ENCODE data around the gene CNTN5.
"Not testable (repeated sequence)": the region's sequence is repeated elsewhere in the genome, so short reads cannot be mapped to it uniquely, and the experiment has no call there.

The CNTN5 gene

GRCh38 chr11:99020352-99021225, at the start of gene CNTN5:
Gene CNTN5 (plus strand): TSS chr11:99020949.
- no peak for DNase-seq (ENCODE audit: low read depth)

GRCh38 chr11:98979205-98979604, 41.5 kb upstream of the CNTN5 start:
- DNase-seq (ENCODE audit: low read depth): no peak

GRCh38 chr11:99015634-99016454, 4.9 kb upstream of the CNTN5 start:
- DNase-seq (ENCODE audit: low read depth): no peak

GRCh38 chr11:99019696-99020095, 1.1 kb upstream of the CNTN5 start:
- no peak for DNase-seq (ENCODE audit: low read depth)

- no peak for DNase-seq (ENCODE audit: low read depth)
Observed at GRCh38 chr11:99037057-99037456, 16.3 kb downstream of the CNTN5 start.

- DNase-seq (ENCODE audit: low read depth): no peak
Observed at GRCh38 chr11:99063331-99063730, 42.6 kb downstream of the CNTN5 start.

- DNase-seq (ENCODE audit: low read depth): no peak
Observed at GRCh38 chr11:99065121-99065520, 44.4 kb downstream of the CNTN5 start.

- DNase-seq (ENCODE audit: low read depth): no peak
Observed at GRCh38 chr11:99066618-99067317, 46.0 kb downstream of the CNTN5 start.

- no peak for DNase-seq (ENCODE audit: low read depth)
Observed at GRCh38 chr11:99068832-99069231, 48.1 kb downstream of the CNTN5 start.

GRCh38 chr11:99069856-99070444, 49.2 kb downstream of the CNTN5 start:
- DNase-seq (ENCODE audit: low read depth): no peak

GRCh38 chr11:99079576-99079975, 58.8 kb downstream of the CNTN5 start:
- no peak for DNase-seq (ENCODE audit: low read depth)

- no peak for DNase-seq (ENCODE audit: low read depth)
Observed at GRCh38 chr11:99080154-99080553, 59.4 kb downstream of the CNTN5 start.

GRCh38 chr11:99098258-99098657, 77.5 kb downstream of the CNTN5 start:
- no peak for DNase-seq (ENCODE audit: low read depth)

GRCh38 chr11:99098751-99099150, 78.0 kb downstream of the CNTN5 start:
- DNase-seq (ENCODE audit: low read depth): no peak

- DNase-seq (ENCODE audit: low read depth): no peak
Observed at GRCh38 chr11:99117603-99118002, 96.9 kb downstream of the CNTN5 start.

GRCh38 chr11:99133862-99134261, 113.1 kb downstream of the CNTN5 start:
- DNase-seq (ENCODE audit: low read depth): not testable (repeated sequence)

GRCh38 chr11:99135508-99135907, 114.8 kb downstream of the CNTN5 start:
- DNase-seq (ENCODE audit: low read depth): no peak

GRCh38 chr11:99142237-99142636, 121.5 kb downstream of the CNTN5 start:
- DNase-seq (ENCODE audit: low read depth): no peak

- DNase-seq (ENCODE audit: low read depth): no peak
Observed at GRCh38 chr11:99148352-99148751, 127.6 kb downstream of the CNTN5 start.

- no peak for DNase-seq (ENCODE audit: low read depth)
Observed at GRCh38 chr11:99154277-99154676, 133.5 kb downstream of the CNTN5 start.

- no peak for DNase-seq (ENCODE audit: low read depth)
Observed at GRCh38 chr11:99160447-99160846, 139.7 kb downstream of the CNTN5 start.

- no peak for DNase-seq (ENCODE audit: low read depth)
Observed at GRCh38 chr11:99162819-99163218, 142.1 kb downstream of the CNTN5 start.

All from activated T-cell treated with anti-CD3 and anti-CD28 coated beads for 1 hour (primary cell).